ENCODE measurements around the gene TMC6.
"Not testable (repeated sequence)": the region's sequence is repeated elsewhere in the genome, so short reads cannot be mapped to it uniquely, and the experiment has no call there.

TMC6 gene

GRCh38 chr17:78122931-78123249 lies 5.7 kb downstream of the TMC6 start:
- no peak for DNase-seq

- DNase-seq = peak; percentile 71
Observed at GRCh38 chr17:78122216-78122930, 6.2 kb downstream of the TMC6 start.

GRCh38 chr17:78121801-78122215 lies 6.7 kb downstream of the TMC6 start:
- DNase-seq = no peak

- peak; percentile 80 for DNase-seq
Observed at GRCh38 chr17:78120971-78121800, 7.4 kb downstream of the TMC6 start.

- DNase-seq = no peak
Observed at GRCh38 chr17:78120537-78120936, 8.0 kb downstream of the TMC6 start.

GRCh38 chr17:78118801-78119241 lies 9.7 kb downstream of the TMC6 start:
- no peak for DNase-seq

- DNase-seq = no peak
Observed at GRCh38 chr17:78117027-78117981, 11.3 kb downstream of the TMC6 start.

GRCh38 chr17:78116411-78116810 lies 12.1 kb downstream of the TMC6 start:
- no peak for DNase-seq

GRCh38 chr17:78115803-78116202 lies 12.8 kb downstream of the TMC6 start:
- DNase-seq = not testable (repeated sequence)

- no peak for DNase-seq
Observed at GRCh38 chr17:78114831-78115723, 13.5 kb downstream of the TMC6 start.

GRCh38 chr17:78113804-78114785 lies 14.5 kb downstream of the TMC6 start:
- DNase-seq = no peak

- DNase-seq = peak; percentile 93
Observed at GRCh38 chr17:78112518-78113471, 15.8 kb downstream of the TMC6 start.

GRCh38 chr17:78111727-78112517 lies 16.6 kb downstream of the TMC6 start:
- DNase-seq = no peak

GRCh38 chr17:78111016-78111726 lies 17.4 kb downstream of the TMC6 start:
- DNase-seq = no peak

GRCh38 chr17:78110363-78111015 lies 18.1 kb downstream of the TMC6 start:
- DNase-seq = no peak

GRCh38 chr17:78109489-78109761 lies 19.1 kb downstream of the TMC6 start:
- DNase-seq = no peak

GRCh38 chr17:78108726-78109488 lies 19.6 kb downstream of the TMC6 start:
- no peak for DNase-seq
